ENCODE data around the gene FUBP1. TPM values are rescaled to one million over a fixed set of nuclear protein-coding genes. Genes with fewer than 3 reads are reported as not detected.

FUBP1 gene
- total and polyA plus RNA-seq, 2 donors (not counting 1 experiment from before 2014, with no cell fraction given) = 95.8 to 249 TPM

DNA sequence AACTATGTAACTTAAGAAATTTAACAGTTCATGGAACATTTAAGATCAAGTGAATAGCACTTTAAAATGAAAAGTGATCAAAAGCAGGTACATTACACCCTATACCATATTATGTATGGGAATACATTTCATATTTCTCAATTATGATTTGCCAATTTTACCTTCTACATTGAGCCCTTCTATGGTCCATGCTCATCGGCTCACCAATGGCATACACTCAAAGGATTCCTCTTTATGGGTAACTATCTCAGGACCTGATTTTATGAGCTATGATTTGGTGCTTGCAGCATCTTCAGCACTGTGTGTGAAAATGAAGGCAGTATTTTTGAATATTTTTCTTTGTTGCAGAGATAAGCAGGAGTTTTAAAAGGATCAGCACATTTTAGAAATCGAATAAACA, 33.5 kb downstream of the FUBP1 start:
- Histone ChIP-seq H3K9ac (ENCODE audit: low read length) (no peak overlapping the region), H3K27ac (ENCODE audit: low read length in 2 of 2) (no peak overlapping the region), H3K79me2 (ENCODE audit: control insufficient read depth, insufficient read depth, low read length) (peaks cover 4% of the 10 kb centered on the region), H3K36me3 (replicated peaks in 1 of 2; ENCODE audit: control extremely low read depth in 1 of 2, control insufficient read depth in 1 of 2, extremely low read depth in 1 of 2, insufficient read depth in 2 of 2, low read length in 1 of 2) (peaks cover 3 to 42% of the 10 kb centered on the region in 2 experiments), H3K4me2 (replicated peaks; ENCODE audit: low read depth, low read length, poor library complexity, severe bottlenecking) (no peak overlapping the region), H3K4me1 (ENCODE audit: control insufficient read depth in 2 of 2, insufficient read depth in 2 of 2, low read length in 2 of 2) (peaks cover 11 to 18% of the 10 kb centered on the region in 2 donors), H3K27me3 (replicated peaks in 1 of 4; ENCODE audit: control extremely low read depth in 1 of 4, control insufficient read depth in 3 of 4, insufficient read depth in 4 of 4, low read length in 3 of 4) (no peaks in the 10 kb centered on the region), H3K9me3 (ENCODE audit: control extremely low read depth in 1 of 3, control insufficient read depth in 2 of 3, insufficient read depth in 1 of 3, low read length in 2 of 3) (no peaks in the 10 kb centered on the region), H3K4me3 (ENCODE audit: control extremely low read depth in 1 of 5, extremely low read depth in 1 of 5, insufficient read depth in 1 of 5, low read depth in 2 of 5, low read length in 4 of 5) (no peak overlapping the region), H2AFZ (ENCODE audit: insufficient read depth, low read depth, low read length, poor library complexity, severe bottlenecking) (no peak overlapping the region), H4K20me1 (ENCODE audit: control insufficient read depth, insufficient read depth, low read length, poor library complexity, severe bottlenecking) (peaks cover 9% of the 10 kb centered on the region)
- Mint-ChIP-seq H3K4me3 (no peak overlapping the region), H3K27me3 (no peaks in the 10 kb centered on the region), H3K9me3 (ENCODE audit: insufficient read depth) (no peaks in the 10 kb centered on the region), H3K27ac (peak overlapping the region; percentile 41), H3K4me1 (peaks cover 22% of the 10 kb centered on the region)
- ChIA-PET CTCF (interaction anchor here (1.3 kb wide), 1 partner anchor 10 kb away, joined by 3 read pairs; no protein-coding TSS in a partner anchor), POLR2A (no interaction called here)
- WGBS (ENCODE audit: insufficient coverage) = no CpG with 5 or more reads among the region's 2 CpGs
- DNase-seq (no peak), ATAC-seq (ENCODE audit: low read depth) (no peak)
- intact Hi-C loops (cut with micrococcal nuclease) = no loop called here
- TF ChIP-seq, protein P1, sequence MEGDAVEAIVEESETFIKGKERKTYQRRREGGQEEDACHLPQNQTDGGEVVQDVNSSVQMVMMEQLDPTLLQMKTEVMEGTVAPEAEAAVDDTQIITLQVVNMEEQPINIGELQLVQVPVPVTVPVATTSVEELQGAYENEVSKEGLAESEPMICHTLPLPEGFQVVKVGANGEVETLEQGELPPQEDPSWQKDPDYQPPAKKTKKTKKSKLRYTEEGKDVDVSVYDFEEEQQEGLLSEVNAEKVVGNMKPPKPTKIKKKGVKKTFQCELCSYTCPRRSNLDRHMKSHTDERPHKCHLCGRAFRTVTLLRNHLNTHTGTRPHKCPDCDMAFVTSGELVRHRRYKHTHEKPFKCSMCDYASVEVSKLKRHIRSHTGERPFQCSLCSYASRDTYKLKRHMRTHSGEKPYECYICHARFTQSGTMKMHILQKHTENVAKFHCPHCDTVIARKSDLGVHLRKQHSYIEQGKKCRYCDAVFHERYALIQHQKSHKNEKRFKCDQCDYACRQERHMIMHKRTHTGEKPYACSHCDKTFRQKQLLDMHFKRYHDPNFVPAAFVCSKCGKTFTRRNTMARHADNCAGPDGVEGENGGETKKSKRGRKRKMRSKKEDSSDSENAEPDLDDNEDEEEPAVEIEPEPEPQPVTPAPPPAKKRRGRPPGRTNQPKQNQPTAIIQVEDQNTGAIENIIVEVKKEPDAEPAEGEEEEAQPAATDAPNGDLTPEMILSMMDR (IDR thresholded peaks at IDR 0.05) = no peak
- no peak for TF ChIP-seq EZH2 (IDR thresholded peaks at IDR 0.05; ENCODE audit: borderline replicate concordance, insufficient read depth, low read depth, low read length, poor library complexity, severe bottlenecking)

GRCh38 chr1:77942400-77943140, 36.3 kb downstream of the FUBP1 start:
- Histone ChIP-seq H3K9me3 (ENCODE audit: control extremely low read depth in 1 of 3, control insufficient read depth in 2 of 3, insufficient read depth in 1 of 3, low read length in 2 of 3) (no peaks in the 10 kb centered on the region), H3K4me1 (ENCODE audit: control insufficient read depth in 2 of 2, insufficient read depth in 2 of 2, low read length in 2 of 2) (no peaks in the 10 kb centered on the region), H3K36me3 (replicated peaks in 1 of 2; ENCODE audit: control extremely low read depth in 1 of 2, control insufficient read depth in 1 of 2, extremely low read depth in 1 of 2, insufficient read depth in 2 of 2, low read length in 1 of 2) (peaks cover 3 to 29% of the 10 kb centered on the region in 2 experiments), H3K79me2 (ENCODE audit: control insufficient read depth, insufficient read depth, low read length) (no peaks in the 10 kb centered on the region), H3K27ac (ENCODE audit: low read length in 2 of 2) (no peak overlapping the region), H2AFZ (ENCODE audit: insufficient read depth, low read depth, low read length, poor library complexity, severe bottlenecking) (no peak overlapping the region), H3K9ac (ENCODE audit: low read length) (no peak overlapping the region), H3K27me3 (replicated peaks in 1 of 4; ENCODE audit: control extremely low read depth in 1 of 4, control insufficient read depth in 3 of 4, insufficient read depth in 4 of 4, low read length in 3 of 4) (no peaks in the 10 kb centered on the region), H3K4me2 (replicated peaks; ENCODE audit: low read depth, low read length, poor library complexity, severe bottlenecking) (no peak overlapping the region), H3K4me3 (ENCODE audit: control extremely low read depth in 1 of 5, extremely low read depth in 1 of 5, insufficient read depth in 1 of 5, low read depth in 2 of 5, low read length in 4 of 5) (no peak overlapping the region), H4K20me1 (ENCODE audit: control insufficient read depth, insufficient read depth, low read length, poor library complexity, severe bottlenecking) (no peaks in the 10 kb centered on the region)
- ChIA-PET POLR2A (no interaction called here), CTCF (no interaction called here)
- Mint-ChIP-seq H3K9me3 (ENCODE audit: insufficient read depth) (no peaks in the 10 kb centered on the region), H3K27ac (no peak overlapping the region), H3K4me1 (peaks cover 3% of the 10 kb centered on the region), H3K27me3 (no peaks in the 10 kb centered on the region), H3K4me3 (no peak overlapping the region)
- ATAC-seq (ENCODE audit: low read depth) (no peak), DNase-seq (no peak)
- WGBS (ENCODE audit: insufficient coverage) = 100% methylated on average over 1 of the region's 4 CpGs
- intact Hi-C loops (cut with micrococcal nuclease) = no loop called here
- TF ChIP-seq, protein P1 (IDR thresholded peaks at IDR 0.05) = no peak
- no peak for TF ChIP-seq EZH2 (IDR thresholded peaks at IDR 0.05; ENCODE audit: borderline replicate concordance, insufficient read depth, low read depth, low read length, poor library complexity, severe bottlenecking)
